Measurements from ENCODE around the gene IRX3.

IRX3 gene

DNA sequence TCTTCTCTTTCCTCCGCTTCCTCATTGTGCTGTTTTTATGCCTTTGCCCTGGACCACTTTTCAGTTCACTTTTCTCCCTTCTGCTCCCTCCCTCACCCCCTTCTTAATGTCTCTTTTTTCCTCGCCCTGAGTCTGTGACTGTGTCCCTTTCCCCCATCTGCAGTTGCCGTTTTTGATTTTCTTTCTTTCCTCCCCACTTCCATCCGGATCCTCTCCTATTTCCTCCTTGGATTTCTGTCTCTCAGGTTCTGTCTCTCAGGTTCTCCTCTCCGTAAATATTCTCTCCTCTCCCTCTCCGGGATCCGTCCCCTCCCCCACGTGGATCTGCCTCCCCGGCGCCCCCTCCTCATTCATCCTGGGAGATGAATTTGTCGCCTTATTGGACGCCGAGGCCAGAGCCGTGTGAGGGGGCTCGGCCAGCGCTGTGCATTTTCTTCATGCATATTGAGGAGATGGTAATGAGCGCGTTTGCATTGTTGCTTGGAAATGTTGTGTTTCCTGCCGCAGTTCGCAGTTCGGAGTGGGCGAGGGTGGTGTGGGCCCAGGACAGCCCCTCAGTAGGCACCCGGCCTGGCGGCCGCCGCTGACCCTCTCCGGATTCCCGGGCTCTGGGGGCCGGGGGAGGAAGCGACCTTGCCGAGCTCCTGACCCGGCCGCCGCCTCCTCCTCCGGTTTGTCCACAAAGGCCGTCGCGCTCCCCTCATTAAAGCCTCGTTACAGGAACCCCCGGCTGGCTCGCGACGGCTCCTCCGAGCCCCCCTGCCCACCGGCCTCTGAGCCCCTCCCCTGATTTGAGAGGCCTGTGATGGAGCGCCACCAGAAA is 4.5 kb upstream of the IRX3 start:
- DNase-seq (ENCODE audit: low read depth): no peak

DNA sequence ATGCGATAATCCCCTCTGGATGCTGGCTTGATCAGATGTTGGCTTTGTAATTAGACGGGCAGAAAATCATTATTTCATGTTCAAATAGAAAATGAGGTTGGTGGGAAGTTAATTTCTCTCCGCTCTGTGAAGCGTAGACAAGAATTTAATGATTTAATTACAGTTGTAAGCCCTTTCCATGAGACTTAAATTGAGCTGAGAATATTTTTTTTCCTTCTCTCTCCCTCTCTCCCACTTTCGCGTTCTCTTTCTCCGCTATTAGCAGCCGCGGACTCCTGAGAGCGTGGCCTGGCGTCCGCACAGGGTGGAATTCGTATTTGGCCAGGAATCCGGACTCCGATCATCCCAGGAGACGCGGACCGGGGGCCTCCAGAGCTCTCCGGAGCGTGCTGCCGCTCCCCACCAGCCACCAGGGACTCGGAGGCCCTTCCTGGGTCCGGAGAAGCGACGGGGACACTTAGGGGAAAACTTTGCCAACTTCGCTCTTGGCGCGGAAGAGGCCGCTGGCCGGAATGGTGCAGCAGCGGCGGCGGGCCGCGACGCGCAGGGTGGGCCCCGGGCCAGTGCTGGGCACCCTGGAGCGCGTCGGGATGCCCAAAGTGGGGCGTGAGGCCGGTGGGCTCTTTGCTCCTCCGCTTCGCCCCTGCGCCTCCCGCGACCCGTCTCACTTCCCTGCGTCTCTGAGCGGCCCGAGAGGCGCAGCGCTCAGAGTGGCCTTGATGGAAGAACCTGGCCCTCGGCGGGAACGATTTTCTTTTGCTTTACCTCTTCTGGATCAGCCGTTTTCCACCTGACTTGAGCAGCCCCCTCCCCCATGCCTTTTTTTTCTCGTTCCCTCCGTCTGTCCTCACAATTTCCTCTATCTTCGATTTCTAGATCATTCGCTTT is 3.6 kb upstream of the IRX3 start:
- no peak for DNase-seq (ENCODE audit: low read depth)

DNA sequence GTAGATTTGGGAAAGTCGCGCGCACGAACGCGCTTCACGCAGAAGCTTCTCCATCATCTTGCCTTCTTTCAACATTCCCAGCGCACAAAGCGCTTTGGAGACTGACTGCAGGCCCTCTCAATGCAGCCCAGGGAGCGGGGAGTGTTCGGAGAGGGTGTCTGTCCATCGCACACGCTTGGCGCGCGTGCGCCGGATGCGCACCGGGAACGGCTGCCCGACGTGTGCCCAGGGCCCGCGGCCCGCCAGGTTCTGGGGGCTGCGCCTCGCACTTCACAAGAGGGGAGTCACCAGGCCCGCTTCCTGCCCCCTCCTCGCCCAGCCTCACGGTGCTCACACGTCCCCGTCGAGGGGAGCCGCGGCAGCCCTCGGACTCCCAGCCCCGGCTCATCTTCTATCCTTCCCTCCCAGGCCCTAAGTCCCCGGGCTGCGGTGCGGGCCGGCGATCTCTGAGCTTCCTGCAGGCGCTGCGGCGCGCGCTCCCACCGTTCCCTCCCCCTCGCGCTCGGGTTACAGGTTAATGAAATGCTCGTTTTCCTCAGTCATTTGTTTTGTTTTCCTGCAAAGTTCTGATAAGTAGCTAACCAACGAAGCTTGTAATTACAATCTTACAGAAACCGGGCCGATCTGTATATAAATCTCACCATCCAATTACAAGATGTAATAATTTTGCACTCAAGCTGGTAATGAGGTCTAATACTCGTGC is 2.8 kb upstream of the IRX3 start:
- DNase-seq (ENCODE audit: low read depth): no peak

DNA sequence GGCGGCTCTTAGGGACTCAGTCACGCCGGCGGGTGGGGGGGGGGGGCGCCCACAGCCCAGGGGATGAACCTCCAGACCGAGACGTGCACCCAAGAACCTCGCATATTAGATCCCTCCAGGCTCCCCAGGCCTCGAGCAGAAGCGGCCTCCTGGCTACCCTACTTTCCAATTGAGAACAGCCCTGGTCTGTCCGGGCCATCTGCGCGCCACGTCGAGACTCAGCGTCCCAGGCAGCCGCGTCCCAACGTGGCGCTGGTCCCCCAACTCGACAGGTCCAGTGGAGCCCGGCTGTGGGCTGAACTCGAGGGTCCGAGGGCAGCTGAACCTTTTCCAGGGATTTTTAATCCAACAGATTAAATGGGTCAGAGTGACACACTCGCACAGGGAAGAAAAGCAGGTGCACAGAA is 2.3 kb upstream of the IRX3 start:
- DNase-seq (ENCODE audit: low read depth): no peak

DNA sequence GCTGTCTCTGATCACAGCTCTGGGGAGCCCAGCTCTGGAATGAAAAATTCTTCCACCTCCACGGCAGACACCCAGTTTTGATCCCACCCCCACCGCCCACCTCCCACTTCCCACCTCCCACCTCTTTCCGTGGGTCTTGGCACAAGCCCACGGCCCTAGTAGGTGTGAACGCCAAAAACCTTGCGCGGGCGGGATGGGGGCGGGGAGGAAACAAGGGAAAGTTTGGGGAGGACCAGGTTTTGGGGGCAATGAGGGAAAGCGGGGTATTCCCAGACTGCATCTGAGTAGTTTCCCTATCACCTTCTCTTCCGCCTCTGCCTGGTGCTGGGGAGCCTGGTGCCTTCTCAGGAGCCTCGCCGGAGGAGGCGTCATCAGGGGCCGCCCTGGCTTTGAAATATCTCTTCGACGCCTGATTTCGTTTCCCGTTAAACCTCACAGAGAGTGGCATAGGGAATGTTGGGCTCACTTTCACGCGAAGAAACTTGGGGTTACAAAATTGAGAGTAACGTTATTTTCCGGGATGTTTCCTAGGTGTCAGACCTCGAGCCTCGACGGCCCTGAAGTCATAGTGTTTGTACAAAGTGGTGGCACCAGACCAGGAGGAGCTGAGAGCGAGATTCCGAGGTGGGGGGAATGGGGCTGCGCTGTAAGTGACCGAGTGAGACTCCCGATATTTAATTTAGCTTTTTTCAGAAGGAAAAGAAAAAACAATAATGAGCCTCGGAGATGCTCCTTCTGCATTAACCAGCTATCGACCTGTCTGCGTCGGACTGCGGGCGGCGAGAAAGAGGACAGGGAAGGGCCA is 1.6 kb upstream of the IRX3 start:
- DNase-seq (ENCODE audit: low read depth): no peak

DNA sequence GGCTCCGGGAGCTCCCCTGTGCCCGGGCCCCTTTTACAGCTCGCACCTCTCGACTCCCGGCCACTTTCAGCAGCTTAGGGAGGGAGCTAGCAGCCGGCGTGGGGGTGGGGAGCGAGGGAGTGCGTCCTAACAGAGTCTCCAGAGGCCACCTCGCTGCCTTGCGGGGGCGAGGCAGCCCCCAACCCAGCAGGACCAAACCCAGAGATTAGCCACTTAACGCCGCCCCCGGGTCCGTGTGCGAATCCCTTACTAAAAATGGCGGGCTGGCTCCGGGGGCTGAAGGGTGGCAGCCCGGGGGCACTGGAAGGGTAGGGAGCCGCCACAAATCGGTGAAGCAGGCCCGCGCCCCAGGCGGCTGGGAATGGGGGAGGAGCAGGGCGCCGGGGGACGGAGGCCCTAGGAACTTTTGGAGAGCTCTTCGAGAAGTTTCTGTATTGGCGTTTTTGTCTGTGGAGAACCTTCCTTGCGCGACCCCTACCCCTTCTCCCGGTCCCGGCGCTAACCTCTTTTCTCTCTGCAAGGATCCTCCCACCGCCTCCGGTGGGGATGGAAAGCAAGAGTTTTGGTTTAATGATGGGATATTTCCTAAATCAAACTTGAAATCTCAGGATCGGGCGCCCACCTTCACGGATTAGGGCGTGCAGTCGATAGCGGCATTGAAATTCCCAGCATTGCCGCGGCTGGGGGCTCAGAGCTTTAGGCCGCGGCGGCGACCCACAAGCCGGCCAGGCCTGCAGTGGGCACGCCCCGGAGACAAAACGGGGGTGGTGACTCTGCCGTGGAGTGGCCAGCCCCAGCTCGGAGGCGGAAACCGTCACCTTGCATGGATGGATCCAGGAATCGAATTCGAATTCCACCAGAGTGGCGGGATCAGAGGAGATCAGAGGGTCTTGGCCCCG is 793 bp upstream of the IRX3 start:
- no peak for DNase-seq (ENCODE audit: low read depth)

DNA sequence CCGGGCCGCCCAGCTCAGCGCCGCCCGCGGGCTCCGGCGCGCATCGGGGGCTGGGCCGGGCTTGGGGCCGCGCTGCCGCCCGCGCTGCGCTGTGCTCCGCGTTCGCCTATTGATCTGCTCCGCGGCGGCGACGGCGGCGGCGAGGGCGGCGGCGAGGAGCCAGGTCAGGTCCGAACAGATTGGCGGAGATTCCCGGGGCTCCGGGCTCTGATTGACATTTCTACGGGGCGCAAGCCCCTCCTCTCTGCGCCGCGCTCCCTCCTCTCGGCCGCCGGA is 559 bp downstream of the IRX3 start:
- no peak for DNase-seq (ENCODE audit: low read depth)

DNA sequence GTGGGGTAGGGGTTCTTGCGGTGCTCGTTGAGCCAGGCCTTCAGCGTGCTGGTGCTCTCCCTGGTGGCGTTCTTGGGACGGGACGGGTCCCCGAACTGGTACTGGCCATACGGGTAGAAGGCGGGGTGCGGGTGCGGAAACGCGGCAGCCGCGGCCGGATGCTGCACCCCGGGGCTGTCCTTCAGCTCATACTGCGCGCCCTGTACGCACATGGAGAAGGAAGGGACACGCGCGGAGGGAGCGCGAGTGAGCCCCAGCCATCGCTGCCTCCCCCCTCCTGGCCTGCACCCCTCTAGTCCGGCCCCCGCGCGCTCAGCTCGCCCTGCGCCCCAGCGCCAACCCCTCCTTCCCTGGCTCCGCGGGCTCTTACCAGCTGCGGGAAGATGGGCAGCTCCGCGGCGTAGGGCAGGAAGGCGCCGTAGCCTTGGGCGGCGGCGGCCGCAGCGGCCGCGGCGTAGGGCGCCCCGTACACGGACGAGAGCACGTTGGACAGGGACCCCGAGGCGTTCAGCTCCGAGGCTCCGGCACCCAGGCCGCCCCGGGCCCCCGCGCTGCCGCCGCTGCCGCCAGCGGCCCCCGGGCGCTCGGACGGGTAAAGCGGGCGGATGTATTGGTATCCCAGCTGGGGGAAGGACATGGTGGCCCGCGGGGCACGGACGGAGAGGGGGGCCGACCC is 1.0 kb downstream of the IRX3 start:
- DNase-seq (ENCODE audit: low read depth): peak; percentile 66

DNA sequence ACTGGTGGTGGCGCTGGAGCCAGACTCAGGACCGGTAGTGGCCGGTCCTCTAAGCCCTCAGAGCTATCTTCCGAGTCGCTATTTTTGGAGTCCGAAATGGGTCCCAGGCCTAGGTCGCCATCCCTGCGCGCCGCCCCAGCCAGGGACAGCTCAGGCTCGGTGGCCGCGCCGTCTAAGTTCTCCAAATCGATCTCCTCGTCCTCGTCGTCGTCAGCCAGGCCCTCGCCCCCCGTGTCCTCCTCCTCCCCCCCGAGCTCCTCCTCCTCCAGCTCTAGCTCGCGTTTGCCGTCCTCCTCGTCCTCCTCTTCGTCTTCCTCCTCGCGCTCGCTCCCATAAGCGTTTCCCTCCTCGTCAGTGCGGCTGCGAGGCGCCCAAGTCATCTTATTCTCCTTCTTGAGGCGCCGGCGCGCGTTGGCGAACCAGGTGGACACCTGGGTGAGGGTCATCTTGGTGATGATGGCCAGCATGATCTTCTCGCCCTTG is 1.6 kb downstream of the IRX3 start:
- peak; percentile 14 for DNase-seq (ENCODE audit: low read depth)

DNA sequence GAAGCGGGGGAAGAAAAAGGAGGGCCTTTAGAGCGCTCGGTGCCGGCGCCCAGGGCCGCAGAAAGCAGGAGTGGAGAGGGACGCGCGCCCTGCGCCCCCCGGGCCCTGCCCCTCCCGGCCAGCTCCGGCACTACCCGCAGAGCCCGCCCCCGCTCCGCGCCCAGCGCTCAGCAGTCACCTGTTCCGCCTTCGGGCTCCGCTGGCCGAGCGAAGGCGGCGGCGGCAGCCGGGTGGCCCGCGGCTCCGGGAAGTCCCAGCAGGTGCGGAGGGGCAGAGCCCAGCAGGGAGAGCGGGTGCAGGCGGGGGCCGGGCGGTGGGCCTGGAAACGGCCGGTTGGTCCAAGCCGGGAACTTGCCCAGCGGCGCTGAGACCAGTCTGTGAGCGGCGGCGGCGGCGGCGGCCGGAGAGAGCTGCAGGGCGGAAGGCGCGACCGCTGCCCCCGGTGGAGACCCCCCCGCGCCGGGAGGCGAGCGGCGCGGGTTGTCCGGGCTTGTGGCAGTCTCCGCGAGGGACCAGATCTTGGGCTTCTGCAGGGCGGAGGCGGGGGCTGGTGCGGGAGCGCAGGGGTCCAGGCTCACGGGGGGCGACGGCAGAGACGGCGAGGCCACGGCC is 2.2 kb downstream of the IRX3 start:
- DNase-seq (ENCODE audit: low read depth): no peak

DNA sequence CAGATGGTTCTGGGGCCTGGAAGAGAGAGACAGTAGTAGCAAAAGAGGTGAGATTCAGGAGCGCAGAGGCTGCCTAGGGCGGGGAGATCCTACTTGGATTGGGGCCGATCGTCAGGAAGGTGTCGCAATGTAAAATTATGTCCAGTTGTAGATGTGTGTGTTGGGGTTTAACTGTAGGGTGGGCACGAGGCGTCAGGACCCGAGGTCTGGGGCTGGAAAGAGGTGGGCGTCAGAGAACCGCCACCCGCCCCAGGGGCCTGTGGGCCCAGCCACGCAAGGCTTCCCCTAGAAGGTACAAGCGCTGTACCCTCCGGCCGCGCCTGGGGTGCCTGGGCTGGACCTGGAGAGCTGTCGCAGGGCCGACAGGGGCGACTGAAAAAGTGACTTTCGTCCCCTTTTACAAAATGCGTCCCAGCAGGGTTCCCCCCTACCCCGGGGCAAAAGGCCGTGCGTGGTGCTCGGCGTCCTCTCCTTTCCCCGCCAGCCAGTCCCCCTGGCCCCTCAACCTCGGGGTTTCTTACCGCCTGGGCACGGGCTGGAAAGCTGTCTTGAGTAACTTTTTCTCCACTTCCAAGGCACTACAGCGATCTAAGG is 2.8 kb downstream of the IRX3 start:
- no peak for DNase-seq (ENCODE audit: low read depth)

DNA sequence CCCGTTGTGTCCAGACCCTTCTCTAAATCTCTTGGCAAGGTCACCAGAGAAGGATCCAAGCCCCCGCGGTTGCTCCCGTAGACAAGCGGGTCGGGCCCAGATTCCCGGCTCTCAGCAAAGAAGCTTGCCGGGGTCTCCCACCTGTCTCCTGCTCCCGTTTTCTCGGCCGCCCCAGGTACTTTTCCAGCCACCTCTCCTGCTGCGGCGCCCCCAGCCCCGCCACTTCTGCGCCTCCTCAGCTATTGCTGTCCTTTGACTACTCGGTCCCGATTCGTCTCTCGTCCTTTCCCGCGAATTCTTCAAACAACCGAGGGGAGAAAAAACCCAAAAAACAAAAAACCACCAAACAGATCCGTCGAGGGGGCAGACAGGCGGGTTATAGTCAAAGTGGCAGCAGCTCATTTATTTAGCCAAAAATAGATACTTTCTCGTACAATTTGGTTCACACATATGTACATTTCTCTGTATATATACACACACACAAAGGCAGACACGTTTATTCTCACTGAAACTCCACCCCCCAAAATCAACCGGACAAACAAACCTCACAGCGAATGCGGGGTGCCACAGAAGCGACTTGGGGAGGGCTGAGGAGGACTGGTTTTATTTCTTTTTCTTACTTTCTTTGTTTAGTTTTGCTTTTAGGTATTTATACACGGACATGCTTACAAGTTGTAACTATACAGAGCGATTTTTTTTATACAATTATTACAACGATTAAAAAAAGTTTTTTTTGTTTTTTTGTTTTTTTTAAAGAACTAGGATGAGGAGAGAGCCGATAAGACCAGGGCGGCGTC is 3.5 kb downstream of the IRX3 start:
- DNase-seq (ENCODE audit: low read depth): no peak

DNA sequence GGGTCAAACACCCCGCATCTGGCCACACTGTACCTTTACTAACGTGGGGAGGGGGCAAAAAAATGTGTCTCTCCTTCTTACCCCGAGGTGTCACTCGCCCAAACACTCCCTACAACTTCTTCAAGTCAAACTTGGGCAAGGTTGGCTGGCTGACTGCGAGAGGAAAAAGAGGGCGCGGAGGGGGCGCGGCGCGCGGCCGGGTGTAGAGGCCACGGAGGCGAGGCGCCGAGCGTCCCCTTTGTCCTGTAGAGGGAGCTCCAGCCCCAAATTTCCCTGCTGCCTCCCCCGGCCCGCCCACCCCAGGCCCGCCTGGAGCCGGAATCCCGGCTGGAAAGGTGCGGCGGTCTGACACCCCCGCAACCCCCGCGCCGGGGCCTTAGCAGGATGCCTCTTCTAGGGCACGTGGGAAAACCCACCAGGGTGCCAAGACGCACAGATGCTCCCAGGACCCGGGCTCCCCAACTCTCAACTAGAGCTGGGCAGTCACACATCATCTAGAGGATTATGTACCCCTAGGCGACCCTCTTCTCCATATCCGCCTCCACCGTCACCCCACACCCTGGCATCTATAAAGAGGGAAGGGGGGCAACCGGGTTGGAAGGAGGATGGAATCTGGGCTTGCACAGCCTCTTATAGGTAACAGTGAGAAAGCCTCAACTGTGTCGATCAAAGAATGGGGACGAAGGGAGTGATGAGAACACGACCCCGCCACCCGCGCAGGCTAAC is 4.2 kb downstream of the IRX3 start:
- no peak for DNase-seq (ENCODE audit: low read depth)

DNA sequence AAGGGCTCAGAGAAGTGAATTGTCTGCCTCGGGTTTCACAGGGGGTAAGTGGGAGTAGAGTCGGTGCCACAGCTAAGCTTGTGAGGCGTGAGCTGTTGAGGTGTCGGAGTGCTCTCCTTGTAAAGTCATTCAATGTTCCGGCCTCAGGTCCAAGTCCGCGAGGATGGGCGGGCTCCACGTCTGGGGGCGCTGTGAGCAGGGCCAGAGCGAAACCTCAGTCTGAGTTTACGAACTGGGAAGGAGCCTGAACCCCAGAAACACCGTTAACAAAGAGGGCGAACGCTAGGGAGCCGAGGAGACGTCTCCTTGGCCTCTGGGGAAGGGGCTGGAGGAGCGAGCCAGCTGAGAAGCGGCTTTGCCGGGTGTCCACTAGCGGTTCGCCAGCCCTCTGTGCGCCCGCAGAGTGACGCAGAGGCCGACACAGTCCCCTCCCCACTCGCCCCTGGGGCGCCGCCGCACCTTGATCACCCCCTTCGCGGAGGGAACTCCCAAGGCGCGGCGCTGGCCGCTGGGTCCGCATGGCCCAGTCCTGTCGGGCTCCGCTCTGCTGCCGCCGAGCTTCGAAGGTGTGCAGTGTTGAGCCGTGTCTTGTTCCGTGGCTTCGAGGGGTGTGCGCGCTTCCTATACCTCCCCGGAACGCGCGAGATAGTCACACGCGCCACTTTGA is 4.9 kb downstream of the IRX3 start:
- no peak for DNase-seq (ENCODE audit: low read depth)

DNA sequence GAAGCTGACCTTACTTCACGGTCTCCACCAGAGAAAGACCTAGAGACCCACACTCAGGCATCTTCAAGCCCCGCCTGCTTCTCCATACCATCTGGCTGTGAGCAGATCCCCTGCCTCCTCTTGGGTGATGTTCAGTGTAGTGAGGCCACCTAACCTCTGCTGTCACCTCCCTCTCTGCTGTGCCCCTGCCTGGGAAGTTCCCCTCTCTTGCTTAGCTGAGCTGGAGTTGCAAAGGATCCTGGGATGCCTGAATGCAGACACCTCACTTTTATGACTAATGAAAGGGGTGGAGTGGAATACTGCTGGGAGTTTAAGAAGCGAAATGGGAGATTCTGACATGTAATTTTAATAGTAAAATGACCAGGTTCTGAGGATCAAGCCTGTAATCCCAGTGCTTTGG is 5.8 kb downstream of the IRX3 start:
- no peak for DNase-seq (ENCODE audit: low read depth)

DNA sequence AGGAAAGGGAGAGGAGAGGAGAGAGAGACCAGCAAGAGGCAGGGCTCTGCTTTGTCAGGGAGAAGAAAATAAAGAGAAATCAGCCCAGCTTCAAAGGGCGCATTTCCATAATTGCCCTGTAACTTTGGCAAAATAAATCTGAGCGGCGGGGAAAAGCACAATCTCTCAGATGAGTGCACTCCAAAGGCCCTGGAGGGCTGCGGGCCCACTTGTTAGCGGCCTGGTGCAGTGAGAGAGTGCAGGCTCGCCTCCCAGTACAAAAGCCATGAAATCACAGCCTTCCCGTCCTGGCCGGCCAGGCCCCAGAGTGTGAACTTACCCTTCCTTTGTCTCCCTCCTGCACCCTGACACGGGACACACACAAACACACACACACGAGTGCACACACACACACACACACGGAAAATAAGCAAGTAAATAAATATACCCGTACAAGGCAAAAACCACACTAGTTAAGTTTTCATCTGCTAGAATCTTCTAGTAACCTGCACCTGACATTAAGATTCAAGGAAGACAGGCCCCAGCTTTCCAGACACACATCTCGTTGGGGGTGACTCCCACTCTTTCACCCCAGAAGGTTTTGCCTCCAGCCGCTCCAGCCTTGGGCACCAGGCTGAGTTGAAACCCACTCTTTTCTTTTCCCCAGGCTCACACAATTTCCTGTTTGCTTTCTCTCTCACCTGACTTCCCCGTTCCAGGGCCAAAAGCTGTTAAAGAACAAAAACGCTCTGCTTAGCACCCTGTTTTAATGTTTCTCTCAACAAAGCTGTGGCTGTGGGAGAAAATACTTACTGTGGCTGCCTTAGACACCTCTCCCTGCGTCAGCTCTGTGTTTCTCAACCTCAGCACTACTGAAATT is 8.5 kb downstream of the IRX3 start:
- DNase-seq (ENCODE audit: low read depth): no peak

All from fibroblast of gingiva (primary cell).